Stomach smooth muscle (tissue), 2 donors: ENCODE data around the gene RDX.
"Not testable (repeated sequence)": the region's sequence is repeated elsewhere in the genome, so short reads cannot be mapped to it uniquely, and the experiment has no call there.

Experiments used
- H3K27ac ChIP-seq: one replicate; pipeline ENCODE4 v1.7.0; 2013; ENCODE audit warnings: mild to moderate bottlenecking, low read length, inconsistent platforms
- H3K27me3 ChIP-seq, 2 donors: one replicate each; pipeline ENCODE4 v1.7.0; 2013; ENCODE audit warnings: low read length in 2 of 2; ENCODE audit not compliant: insufficient read depth in 2 of 2, control insufficient read depth in 1 of 2
- H3K36me3 ChIP-seq, 2 donors: one replicate each; pipeline ENCODE4 v1.7.0; 2013; ENCODE audit warnings: low read length in 2 of 2; ENCODE audit not compliant: control insufficient read depth in 2 of 2, insufficient read depth in 2 of 2
- H3K4me1 ChIP-seq: one replicate; pipeline ENCODE4 v1.7.0; 2013; ENCODE audit warnings: low read length; ENCODE audit not compliant: control insufficient read depth, insufficient read depth
- H3K4me3 ChIP-seq, 2 donors: one replicate each; pipeline ENCODE4 v1.7.0; 2013; ENCODE audit warnings: low read length in 2 of 2
- H3K9ac ChIP-seq, 2 donors: one replicate each; pipeline ENCODE4 v1.7.0; 2013; ENCODE audit warnings: low read length in 2 of 2, mild to moderate bottlenecking in 1 of 2
- H3K9me3 ChIP-seq, 2 donors: one replicate each; pipeline ENCODE4 v1.7.0; 2013; ENCODE audit warnings: low read length in 2 of 2; ENCODE audit not compliant: control insufficient read depth in 2 of 2
- donor health status: healthy.
- donor health status: Pancreatic carcinoma.

Gene RDX

DNA sequence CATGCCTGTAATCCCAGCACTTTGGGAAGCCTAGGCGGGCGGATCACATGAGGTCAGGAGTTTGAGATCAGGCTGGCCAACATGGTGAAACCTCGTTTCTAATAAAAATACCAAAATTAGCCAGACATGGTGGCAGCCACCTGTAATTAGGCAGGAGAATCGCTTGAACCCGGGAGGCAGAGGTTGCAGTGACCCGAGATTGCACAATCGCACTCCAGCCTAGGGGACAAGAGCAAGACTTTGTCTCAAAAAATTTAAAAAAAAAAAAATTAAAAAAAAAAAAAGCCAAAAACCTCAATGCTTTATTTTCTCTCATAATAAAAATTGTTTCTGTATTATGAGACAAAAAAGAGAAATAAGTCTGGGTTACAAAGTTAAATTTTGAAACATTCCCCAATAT, 54.2 kb downstream of the RDX start:
- H3K4me3 ChIP-seq = no peak overlapping the region
- no peak overlapping the region for H3K9ac ChIP-seq
- no peaks in the 10 kb centered on the region for H3K4me1 ChIP-seq
- H3K36me3 ChIP-seq = peaks cover 2 to 4% of the 10 kb centered on the region in 2 donors
- H3K27me3 ChIP-seq = no peaks in the 10 kb centered on the region
- no peak overlapping the region for H3K27ac ChIP-seq
- H3K9me3 ChIP-seq = no peaks in the 10 kb centered on the region

DNA sequence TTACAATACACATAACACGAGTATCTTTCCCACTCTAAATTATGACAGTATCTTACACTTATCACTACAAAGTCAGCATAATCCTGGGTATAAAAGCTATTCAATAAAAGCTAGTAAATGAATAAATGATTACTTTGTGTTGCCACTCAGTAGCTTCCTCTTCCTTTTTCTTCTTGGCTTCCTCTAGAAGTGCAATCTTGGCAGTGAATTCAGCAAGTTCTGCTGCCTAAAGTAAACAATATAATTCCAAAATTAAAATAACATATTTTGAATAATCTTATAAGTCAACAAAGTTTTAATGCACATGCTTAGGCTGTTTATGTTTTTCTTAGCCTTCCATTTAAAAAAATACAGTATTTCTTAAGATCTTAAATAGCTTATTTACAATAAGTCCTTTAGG, 60.4 kb downstream of the RDX start:
- peaks cover 21 to 36% of the 10 kb centered on the region in 2 donors for H3K36me3 ChIP-seq
- H3K27ac ChIP-seq = no peak overlapping the region
- H3K27me3 ChIP-seq = no peaks in the 10 kb centered on the region
- H3K9me3 ChIP-seq = no peaks in the 10 kb centered on the region
- no peak overlapping the region for H3K9ac ChIP-seq
- H3K4me1 ChIP-seq = no peaks in the 10 kb centered on the region
- no peak overlapping the region for H3K4me3 ChIP-seq

DNA sequence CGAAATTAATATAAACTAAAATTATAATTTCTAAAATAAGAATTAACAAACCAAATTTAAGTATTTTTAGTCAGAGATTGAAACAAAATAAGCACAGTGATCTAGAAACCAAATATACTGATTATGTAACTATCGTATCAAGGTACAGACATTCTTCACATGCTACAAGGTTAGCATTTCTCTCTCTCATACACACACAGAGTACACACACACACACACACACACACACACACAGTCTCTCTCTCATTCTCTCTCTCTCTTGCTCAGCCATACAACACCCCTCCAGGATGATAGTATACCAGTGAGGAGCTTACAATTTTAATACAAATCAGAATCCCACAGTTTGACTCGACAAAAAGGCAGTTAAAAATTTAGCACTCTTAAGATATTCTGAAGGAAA, 66.0 kb downstream of the RDX start:
- Histone ChIP-seq H3K4me3 (no peak overlapping the region), H3K9me3 (no peaks in the 10 kb centered on the region), H3K36me3 (peaks cover 14 to 37% of the 10 kb centered on the region in 2 donors), H3K4me1 (no peaks in the 10 kb centered on the region), H3K27me3 (no peaks in the 10 kb centered on the region), H3K9ac (no peak overlapping the region), H3K27ac (no peak overlapping the region)

DNA sequence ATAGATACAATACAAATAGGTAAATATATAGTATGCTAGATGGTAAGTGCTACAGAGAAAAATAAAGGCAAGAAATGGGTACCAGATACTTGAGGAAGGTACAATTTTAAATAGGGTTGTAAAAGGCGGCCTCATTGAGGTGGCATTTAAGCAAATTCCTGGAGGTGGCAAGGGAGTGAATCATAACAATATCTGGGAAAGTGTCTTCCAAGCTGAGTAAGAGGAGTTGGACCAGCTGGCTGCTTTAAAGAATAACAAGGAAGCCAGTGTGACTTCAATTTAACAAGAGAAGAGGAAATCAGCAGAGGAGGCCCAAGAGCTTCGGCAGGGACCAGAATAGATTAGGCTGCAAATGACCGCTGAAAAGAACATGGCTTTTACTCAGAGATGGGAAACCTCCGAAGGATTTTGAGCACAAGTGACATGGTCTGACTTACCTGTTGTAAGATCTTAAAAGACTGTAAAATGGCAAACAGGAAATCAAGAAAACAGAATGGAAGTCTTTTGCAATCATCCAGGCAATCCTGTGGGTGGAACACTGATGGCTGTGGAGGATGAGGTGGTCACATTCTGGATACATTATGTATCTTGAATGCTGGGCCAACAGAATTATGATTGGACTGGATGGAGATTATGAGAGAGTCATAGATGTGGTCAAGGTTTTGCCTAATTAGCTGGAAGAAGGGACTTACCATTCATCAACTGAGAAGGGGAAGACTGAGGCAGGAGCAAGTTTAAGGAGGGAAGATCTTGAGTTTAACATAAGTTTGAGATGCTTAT, 77.2 kb downstream of the RDX start:
- Histone ChIP-seq H3K4me1 (no peaks in the 10 kb centered on the region), H3K4me3 (no peak overlapping the region), H3K36me3 (peaks cover 0 to 4% of the 10 kb centered on the region in 2 donors), H3K9ac (no peak overlapping the region), H3K9me3 (no peaks in the 10 kb centered on the region), H3K27me3 (no peaks in the 10 kb centered on the region), H3K27ac (no peak overlapping the region)

DNA sequence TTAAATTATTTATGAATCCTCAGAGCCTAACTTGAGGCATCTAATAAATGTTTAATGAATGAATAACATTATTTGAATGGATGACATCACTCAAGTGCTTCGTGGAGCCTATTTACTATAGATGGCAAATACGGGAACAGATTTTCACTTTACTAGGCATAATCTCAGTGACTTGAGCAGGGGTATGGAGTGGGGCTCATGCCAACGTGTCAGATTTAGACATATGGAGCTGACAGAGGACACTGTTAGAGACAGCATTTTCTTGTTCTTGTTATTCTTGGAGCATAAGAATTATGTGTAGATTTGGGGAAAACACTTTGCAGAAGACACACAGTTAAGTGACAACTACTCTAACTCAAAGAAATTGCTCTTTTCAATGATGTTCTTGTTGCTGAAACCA, 78.5 kb downstream of the RDX start:
- Histone ChIP-seq H3K4me1 (no peaks in the 10 kb centered on the region), H3K36me3 (peaks cover 0 to 4% of the 10 kb centered on the region in 2 donors), H3K9me3 (no peaks in the 10 kb centered on the region), H3K9ac (no peak overlapping the region), H3K4me3 (no peak overlapping the region), H3K27ac (no peak overlapping the region), H3K27me3 (no peaks in the 10 kb centered on the region)

DNA sequence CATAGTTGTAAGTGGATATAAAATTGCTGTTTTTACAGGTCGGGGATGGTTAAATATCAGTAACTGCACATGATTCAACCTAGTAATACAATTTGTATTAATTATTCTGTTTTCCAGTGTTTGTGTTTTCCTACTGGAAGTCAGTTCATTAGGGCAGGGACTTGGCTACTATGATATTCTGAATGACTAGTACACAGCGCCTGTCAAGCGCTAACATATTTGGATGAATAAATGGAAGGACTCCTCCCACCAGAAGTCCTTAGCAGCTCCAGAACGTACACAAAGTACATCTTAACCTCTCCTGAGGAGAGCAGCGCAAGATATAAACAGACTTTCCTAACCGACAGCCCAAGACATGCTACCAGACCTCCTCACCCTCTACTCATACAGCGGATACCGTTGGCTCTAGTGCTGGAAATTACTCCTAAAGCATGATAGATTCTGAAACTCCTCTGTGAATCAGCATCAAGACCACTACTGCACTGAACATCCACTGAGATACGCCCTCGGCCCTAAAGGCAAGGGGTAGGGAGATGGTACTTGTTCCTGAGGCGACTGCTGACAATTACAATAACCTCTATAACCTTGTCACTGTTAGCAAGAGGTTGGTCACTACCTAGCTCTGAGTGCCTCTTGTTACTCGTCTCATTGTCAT, 79.1 kb downstream of the RDX start:
- Histone ChIP-seq H3K4me3 (no peak overlapping the region), H3K9me3 (no peaks in the 10 kb centered on the region), H3K4me1 (no peaks in the 10 kb centered on the region), H3K36me3 (peaks cover 0 to 4% of the 10 kb centered on the region in 2 donors), H3K27ac (no peak overlapping the region), H3K27me3 (no peaks in the 10 kb centered on the region), H3K9ac (no peak overlapping the region)

DNA sequence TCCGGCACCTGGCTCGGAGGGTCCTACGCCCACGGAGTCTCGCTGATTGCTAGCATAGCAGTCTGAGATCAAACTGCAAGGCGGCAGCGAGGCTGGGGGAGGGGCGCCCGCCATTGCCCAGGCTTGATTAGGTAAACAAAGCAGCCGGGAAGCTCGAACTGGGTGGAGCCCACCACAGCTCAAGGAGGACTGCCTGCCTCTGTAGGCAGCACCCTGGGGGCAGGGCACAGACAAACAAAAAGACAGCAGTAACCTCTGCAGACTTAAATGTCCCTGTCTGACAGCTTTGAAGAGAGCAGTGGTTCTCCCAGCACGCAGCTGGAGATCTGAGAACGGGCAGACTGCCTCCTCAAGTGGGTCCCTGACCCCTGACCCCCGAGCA, 87.1 kb downstream of the RDX start:
- H3K9ac ChIP-seq, H3K36me3 ChIP-seq, H3K27me3 ChIP-seq, H3K9me3 ChIP-seq, H3K27ac ChIP-seq, H3K4me1 ChIP-seq, H3K4me3 ChIP-seq: not testable (repeated sequence)

DNA sequence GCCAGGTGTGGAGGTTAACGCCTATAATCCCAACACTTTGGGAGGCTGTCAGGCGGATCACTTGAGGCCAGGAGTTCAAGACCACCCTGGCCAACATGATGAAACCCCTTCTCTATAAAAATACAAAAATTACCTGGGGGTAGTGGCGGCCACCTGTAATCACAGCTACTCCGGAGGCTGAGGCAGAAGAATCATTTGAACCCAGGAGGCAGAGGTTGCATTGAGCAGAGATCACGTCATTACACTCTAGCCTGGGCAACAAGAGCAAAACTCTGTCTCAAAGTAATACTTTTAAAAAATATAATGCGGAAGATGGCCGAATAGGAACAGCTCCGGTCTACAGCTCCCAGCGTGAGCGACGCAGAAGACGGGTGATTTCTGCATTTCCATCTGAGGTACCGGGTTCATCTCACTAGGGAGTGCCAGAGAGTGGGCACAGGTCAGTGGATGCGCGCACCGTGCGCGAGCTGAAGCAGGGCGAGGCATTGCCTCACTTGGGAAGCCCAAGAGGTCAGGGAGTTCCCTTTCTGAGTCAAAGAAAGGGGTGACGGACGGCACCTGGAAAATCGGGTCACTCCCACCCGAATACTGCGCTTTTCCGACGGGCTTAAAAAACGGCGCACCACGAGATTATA, 87.6 kb downstream of the RDX start:
- not testable (repeated sequence) for H3K27me3 ChIP-seq, H3K27ac ChIP-seq, H3K4me1 ChIP-seq, H3K9ac ChIP-seq, H3K36me3 ChIP-seq, H3K9me3 ChIP-seq
- H3K4me3 ChIP-seq = peak overlapping the region in 1 of 2 donors; percentile 15

DNA sequence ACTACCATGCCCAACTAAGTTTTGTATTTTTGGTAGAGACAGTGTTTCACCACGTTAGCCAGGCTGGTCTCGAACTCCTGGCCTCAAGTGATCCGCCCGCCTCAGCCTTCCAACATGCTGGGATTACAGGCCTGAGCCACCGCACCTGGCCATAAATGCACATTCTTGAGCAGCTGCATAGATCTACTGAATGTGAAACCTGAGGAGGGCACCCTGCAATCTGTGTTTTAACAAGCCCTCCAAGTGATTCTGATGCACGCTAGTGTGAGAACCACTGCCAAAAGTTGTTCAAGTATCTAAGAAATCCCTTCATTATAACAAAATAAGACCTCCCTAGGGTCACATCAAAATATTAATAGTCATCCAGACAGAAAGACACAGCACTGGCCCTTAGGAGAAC, 89.3 kb downstream of the RDX start:
- Histone ChIP-seq H3K4me1 (no peaks in the 10 kb centered on the region), H3K27me3 (no peaks in the 10 kb centered on the region), H3K36me3 (no peaks in the 10 kb centered on the region), H3K9me3 (no peaks in the 10 kb centered on the region), H3K27ac (no peak overlapping the region), H3K4me3 (no peak overlapping the region), H3K9ac (no peak overlapping the region)

DNA sequence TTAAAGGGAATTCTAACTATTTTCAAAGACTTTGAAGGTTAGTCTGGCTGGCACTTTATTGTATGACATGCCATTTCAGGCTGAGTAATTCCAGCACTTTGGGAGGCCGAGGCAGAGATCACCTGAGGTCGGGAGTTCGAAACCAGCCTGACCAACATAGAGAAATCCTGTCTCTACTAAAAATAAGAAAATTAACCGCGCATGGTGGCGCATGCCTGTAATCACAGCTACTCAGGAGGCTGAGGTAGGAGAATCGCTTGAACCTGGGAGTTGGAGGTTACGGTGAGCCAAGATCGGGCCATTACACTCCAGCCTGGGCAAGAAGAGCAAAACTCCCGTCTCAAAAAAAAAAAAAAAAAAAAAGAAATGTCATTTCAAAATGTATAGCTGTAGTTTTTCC, 95.6 kb downstream of the RDX start:
- Histone ChIP-seq H3K4me1 (no peaks in the 10 kb centered on the region), H3K27me3 (no peaks in the 10 kb centered on the region), H3K9me3 (no peaks in the 10 kb centered on the region), H3K36me3 (no peaks in the 10 kb centered on the region), H3K4me3 (no peak overlapping the region), H3K9ac (no peak overlapping the region), H3K27ac (no peak overlapping the region)

DNA sequence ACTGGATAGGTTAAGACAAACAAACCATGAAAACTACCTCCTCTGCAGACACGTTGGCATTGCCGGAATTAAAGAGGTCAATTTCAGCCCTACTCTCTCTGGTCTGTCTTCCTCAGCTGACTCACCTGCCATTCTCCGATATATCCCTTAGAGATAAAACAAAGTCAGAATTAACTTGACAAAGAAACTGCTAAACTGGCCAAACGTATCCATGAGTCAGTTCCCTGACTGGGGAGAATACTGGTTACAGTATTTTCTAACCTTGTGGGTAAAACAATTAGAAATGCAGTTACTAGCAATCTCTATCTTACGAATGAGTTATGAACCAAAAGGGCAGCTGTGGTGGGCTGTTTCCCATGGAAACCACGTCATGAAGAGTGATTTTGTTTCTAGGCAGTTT, 96.2 kb downstream of the RDX start:
- H3K9ac ChIP-seq = no peak overlapping the region
- no peak overlapping the region for H3K4me3 ChIP-seq
- H3K36me3 ChIP-seq = no peaks in the 10 kb centered on the region
- no peaks in the 10 kb centered on the region for H3K9me3 ChIP-seq
- no peaks in the 10 kb centered on the region for H3K4me1 ChIP-seq
- H3K27me3 ChIP-seq = no peaks in the 10 kb centered on the region
- no peak overlapping the region for H3K27ac ChIP-seq
